H9 (cell line): ENCODE measurements around the gene GFER. TPM values are rescaled to one million over a fixed set of nuclear protein-coding genes. Genes with fewer than 3 reads are reported as not detected.

ENCODE experiments used
- DNase-seq: peaks from one replicate; pipeline ENCODE4 v3.0.0-alpha.2; 2017
- H2AFZ ChIP-seq: one replicate; pipeline ENCODE4 v1.6.1; 2013; ENCODE audit warnings: mild to moderate bottlenecking, low read length, control low read depth, moderate library complexity
- H2AK5ac ChIP-seq: 2 replicates; pipeline ENCODE4 v1.6.1; 2013; ENCODE audit warnings: low read length, control low read depth, mixed read lengths; ENCODE audit not compliant: insufficient read length
- H2BK120ac ChIP-seq: one replicate; pipeline ENCODE4 v1.6.1; 2013; ENCODE audit warnings: low read depth, mild to moderate bottlenecking, low read length, control low read depth, inconsistent platforms; ENCODE audit not compliant: poor library complexity, severe bottlenecking
- H2BK12ac ChIP-seq: 2 replicates; pipeline ENCODE4 v1.6.1; 2013; ENCODE audit warnings: low read length, control low read depth, mixed read lengths, low read depth; ENCODE audit not compliant: insufficient read length
- H2BK15ac ChIP-seq: 2 replicates; pipeline ENCODE4 v1.6.1; 2013; ENCODE audit warnings: low read depth, low read length, control low read depth
- H2BK20ac ChIP-seq: one replicate; pipeline ENCODE4 v1.6.1; 2013; ENCODE audit warnings: low read depth, mild to moderate bottlenecking, low read length, control low read depth, inconsistent platforms; ENCODE audit not compliant: poor library complexity, severe bottlenecking
- H2BK5ac ChIP-seq: 2 replicates; pipeline ENCODE4 v1.6.1; 2013; ENCODE audit warnings: low read length, control low read depth, mixed read lengths; ENCODE audit not compliant: insufficient read length
- H3K14ac ChIP-seq: 2 replicates; pipeline ENCODE4 v1.6.1; 2013; ENCODE audit warnings: low read length, control low read depth; ENCODE audit not compliant: insufficient read depth
- H3K18ac ChIP-seq: 2 replicates; pipeline ENCODE4 v1.6.1; 2013; ENCODE audit warnings: low read depth, mild to moderate bottlenecking, mixed read lengths, low read length, control low read depth; ENCODE audit not compliant: insufficient read length
- H3K23ac ChIP-seq: 2 replicates; pipeline ENCODE4 v1.6.1; 2013; ENCODE audit warnings: low read length, control low read depth, mixed read lengths, low read depth; ENCODE audit not compliant: insufficient read length
- H3K23me2 ChIP-seq: 2 replicates; pipeline ENCODE4 v1.6.1; 2013; ENCODE audit warnings: low read depth, mild to moderate bottlenecking, mixed read lengths, low read length, control low read depth; ENCODE audit not compliant: insufficient read length, poor library complexity, severe bottlenecking
- H3K27ac ChIP-seq: 2 replicates; pipeline ENCODE4 v1.5.1; 2013; ENCODE audit warnings: low read length, control low read depth, mixed read lengths, low read depth; ENCODE audit not compliant: insufficient read length
- H3K27me3 ChIP-seq: 2 replicates; pipeline ENCODE4 v1.6.1; 2013; ENCODE audit warnings: low read length, control low read depth, inconsistent platforms; ENCODE audit not compliant: insufficient read depth
- H3K4ac ChIP-seq: 2 replicates; pipeline ENCODE4 v1.6.1; 2013; ENCODE audit warnings: low read depth, mild to moderate bottlenecking, control low read depth, inconsistent platforms, low read length, moderate library complexity
- H3K4me1 ChIP-seq: 2 replicates; pipeline ENCODE4 v1.6.1; 2013; ENCODE audit warnings: low read length, control low read depth, inconsistent platforms; ENCODE audit not compliant: insufficient read depth
- H3K4me2 ChIP-seq: 2 replicates; pipeline ENCODE4 v1.6.1; 2013; ENCODE audit warnings: low read length, control low read depth, mixed read lengths; ENCODE audit not compliant: insufficient read length, insufficient read depth
- H3K56ac ChIP-seq: 2 replicates; pipeline ENCODE4 v1.6.1; 2013; ENCODE audit warnings: low read depth, mild to moderate bottlenecking, mixed read lengths, low read length, control low read depth; ENCODE audit not compliant: insufficient read length
- H3K79me1 ChIP-seq: 2 replicates; pipeline ENCODE4 v1.6.1; 2013; ENCODE audit warnings: low read depth, mild to moderate bottlenecking, moderate library complexity, low read length, control low read depth, inconsistent platforms; ENCODE audit not compliant: insufficient read depth, poor library complexity, severe bottlenecking
- H3K79me2 ChIP-seq: 2 replicates; pipeline ENCODE4 v1.6.1; 2013; ENCODE audit warnings: low read length, control low read depth, inconsistent platforms; ENCODE audit not compliant: insufficient read depth
- H3K9ac ChIP-seq: 2 replicates; pipeline ENCODE4 v1.6.1; 2013; ENCODE audit warnings: low read length, control low read depth, mixed read lengths; ENCODE audit not compliant: insufficient read length; ENCODE audit errors: extremely low read depth
- H3K9me3 ChIP-seq: one replicate; pipeline ENCODE4 v1.6.1; 2013; ENCODE audit warnings: low read depth, low read length, inconsistent platforms; ENCODE audit not compliant: control insufficient read depth
- H3T11ph ChIP-seq: one replicate; pipeline ENCODE4 v1.6.1; 2013; ENCODE audit warnings: mild to moderate bottlenecking, low read length, control low read depth, inconsistent platforms
- H4K20me1 ChIP-seq: one replicate; pipeline ENCODE4 v1.6.1; 2013; ENCODE audit not compliant: control insufficient read depth, insufficient read length, insufficient read depth
- H4K5ac ChIP-seq: 2 replicates; pipeline ENCODE4 v1.6.1; 2013; ENCODE audit warnings: low read depth, mild to moderate bottlenecking, mixed read lengths, low read length, control low read depth; ENCODE audit not compliant: insufficient read length
- H4K8ac ChIP-seq: replicated peaks from 2 replicates; pipeline ENCODE4 v1.6.1; 2013; ENCODE audit warnings: low read length, control low read depth, mixed read lengths, low read depth; ENCODE audit not compliant: insufficient read length
- H4K91ac ChIP-seq: 2 replicates; pipeline ENCODE4 v1.6.1; 2013; ENCODE audit warnings: low read depth, mild to moderate bottlenecking, moderate library complexity, mixed read lengths, low read length, control low read depth; ENCODE audit not compliant: insufficient read length
- H3K27ac Mint-ChIP-seq, 3 experiments: 2 replicates in 2 of 3; 3 replicates in 1 of 3; pipeline ENCODE4 v1.8.0; 2020 to 2021; ENCODE audit warnings: mixed read lengths in 3 of 3, mild to moderate bottlenecking in 1 of 3, moderate library complexity in 1 of 3
- H3K27me3 Mint-ChIP-seq: 2 replicates; pipeline ENCODE4 v1.8.0; 2021; ENCODE audit warnings: low read depth, mild to moderate bottlenecking, moderate library complexity, mixed read lengths
- H3K36me3 Mint-ChIP-seq, 3 experiments: 2 replicates in 2 of 3; 3 replicates in 1 of 3; pipeline ENCODE4 v1.8.0; 2020 to 2021; ENCODE audit warnings: low read depth in 3 of 3, mixed read lengths in 3 of 3; ENCODE audit not compliant: insufficient read depth in 1 of 3
- H3K4me1 Mint-ChIP-seq, 2 experiments: 2 replicates each; pipeline ENCODE4 v1.8.0; 2020; ENCODE audit warnings: mixed read lengths in 2 of 2
- H3K4me3 Mint-ChIP-seq, 2 experiments: 2 replicates in 1 of 2; 3 replicates in 1 of 2; pipeline ENCODE4 v1.8.0; 2020 to 2021; ENCODE audit warnings: mild to moderate bottlenecking in 2 of 2, mixed read lengths in 2 of 2, moderate library complexity in 1 of 2
- H3K9me3 Mint-ChIP-seq, 2 experiments: 2 replicates in 1 of 2; 3 replicates in 1 of 2; pipeline ENCODE4 v1.8.0; 2020; ENCODE audit warnings: mild to moderate bottlenecking in 2 of 2, mixed read lengths in 2 of 2, moderate library complexity in 1 of 2
- CTCF ChIP-seq: fragments of 200-600 bp; sonication (generic); conservative IDR thresholded peaks from 3 replicates; pipeline ENCODE4 v1.8.0; 2021; ENCODE audit warnings: antibody characterized with exemption, mild to moderate bottlenecking
- WGBS: extraction: QIAGEN DNeasy Blood & Tissue Kit; methylation state at CpG from one replicate; pipeline ENCODE4 v1.1.7; 2013; ENCODE audit warnings: missing lambda C conversion rate, low lambda C conversion rate, mixed read lengths; ENCODE audit not compliant: insufficient read length; ENCODE audit errors: extremely low coverage; 5-methylcytosine and 5-hydroxymethylcytosine counted together
- total RNA-seq: library from RNA; stranded (reverse); gene quantifications from 2 replicates; pipeline ENCODE4 v1.2.1, GENCODE V29; 2021

The GFER gene
- total RNA-seq, 1 experiment from 2014 or later: 49.1 TPM

GRCh38 chr16:2005646-2006045 is 21.7 kb downstream of the GFER start:
- no peak overlapping the region for H2BK15ac ChIP-seq

More at GRCh38 chr16:2005646-2006045, 21.7 kb downstream of the GFER start:
- Histone ChIP-seq H3K9me3 (no peaks in the 10 kb centered on the region), H3K23me2 (peaks cover 11% of the 10 kb centered on the region), H3K79me1 (peaks cover 24% of the 10 kb centered on the region), H3K79me2 (peaks cover 26% of the 10 kb centered on the region; the same call in 1 of the 2 replicates), H2BK120ac (no peak overlapping the region), H4K5ac (no peak overlapping the region), H3K4me1 (peaks cover 6% of the 10 kb centered on the region; the same call in 1 of the 2 replicates), H2AFZ (no peak overlapping the region), H2BK20ac (no peak overlapping the region), H3K9ac (no peak overlapping the region), H3K4ac (no peak overlapping the region), H2BK12ac (no peak overlapping the region), H2BK5ac (no peak overlapping the region), H3K14ac (no peak overlapping the region), H3K4me2 (no peak overlapping the region), H4K91ac (no peak overlapping the region), H3K56ac (no peak overlapping the region), H3K27me3 (no peaks in the 10 kb centered on the region), H2AK5ac (no peak overlapping the region), H4K20me1 (no peaks in the 10 kb centered on the region), H4K8ac (no peak overlapping the region), H3K18ac (no peak overlapping the region), H3K27ac (no peak overlapping the region), H3T11ph (no peak overlapping the region), H3K23ac (no peak overlapping the region)
- TF ChIP-seq CTCF: peak; percentile 44
- peaks cover 18 to 33% (median 31%) of the 10 kb centered on the region in 3 experiments for H3K36me3 Mint-ChIP-seq
- no peaks in the 10 kb centered on the region; a peak in 1 of 5 replicates for H3K9me3 Mint-ChIP-seq
- H3K27me3 Mint-ChIP-seq: no peaks in the 10 kb centered on the region; the same call in 1 of the 2 replicates
- no peak overlapping the region; a peak in 1 of 7 replicates for H3K27ac Mint-ChIP-seq
- peaks cover 22 to 36% of the 10 kb centered on the region in 2 experiments for H3K4me1 Mint-ChIP-seq
- H3K4me3 Mint-ChIP-seq: peak overlapping the region in 1 of 2 experiments; percentile 48; a peak in 1 of 5 replicates
- peak; percentile 70 for DNase-seq
- whole genome bisulfite sequencing: no CpG with 5 or more reads among the region's 21 CpGs
